ENCODE data around the gene SCD5. TPM values are rescaled to one million over a fixed set of nuclear protein-coding genes. Genes with fewer than 3 reads are reported as not detected.

Gene SCD5
- total and polyA plus RNA-seq, 2 experiments from 2014 or later: 0.79 to 1.6 TPM

DNA sequence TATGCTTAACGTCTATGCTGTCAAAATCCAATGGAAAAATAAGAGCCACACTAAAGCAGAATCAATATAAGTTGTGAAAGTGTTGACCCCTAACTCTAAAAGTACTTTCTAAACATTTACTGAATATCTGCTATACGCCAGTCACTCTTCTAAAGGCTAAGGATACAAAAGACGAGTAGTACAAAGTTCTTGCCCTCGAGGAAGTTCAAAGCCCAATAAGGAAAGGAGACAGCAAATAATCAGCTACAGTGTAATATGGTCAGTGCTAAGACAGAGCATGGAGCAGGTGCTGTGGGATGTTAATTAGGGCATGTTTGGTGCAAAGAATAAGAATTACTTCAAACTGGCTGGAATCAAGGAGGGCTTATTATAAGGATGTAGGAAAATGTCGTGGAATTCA, 205.2 kb downstream of the SCD5 start (continued):
- TF ChIP-seq REST (IDR thresholded peaks at IDR 0.05; ENCODE audit: unreplicated experiment) (no peak), ZNF331 (CRISPR knock-in tag; IDR thresholded peaks at IDR 0.05; ENCODE audit: low read depth) (no peak), STAT1 (IDR thresholded peaks at IDR 0.05; ENCODE audit: unreplicated experiment) (no peak)

GRCh38 chr4:82592639-82593038, 206.0 kb downstream of the SCD5 start:
- no peaks in the 10 kb centered on the region for H3K36me3 ChIP-seq (ENCODE audit: insufficient read depth)
- no peak for DNase-seq (ENCODE audit: low spot score)
- no peak overlapping the region for H3K4me2 ChIP-seq
- H3K36me3 Mint-ChIP-seq (ENCODE audit: low read depth): no peaks in the 10 kb centered on the region
- no peak overlapping the region for H2AFZ ChIP-seq
- no peaks in the 10 kb centered on the region for H3K79me2 ChIP-seq (replicated peaks; ENCODE audit: insufficient read depth)
- no peaks in the 10 kb centered on the region for H3K27me3 ChIP-seq (ENCODE audit: insufficient read depth)
- H3K9me2 ChIP-seq (ENCODE audit: insufficient read depth): peaks cover 9% of the 10 kb centered on the region; the same call in 1 of the 2 replicates
- no peaks in the 10 kb centered on the region for H3K9me3 Mint-ChIP-seq
- no peak overlapping the region for H3K27ac ChIP-seq (ENCODE audit: low read depth)
- no peak for ATAC-seq
- peaks cover 7% of the 10 kb centered on the region for H3K27me3 Mint-ChIP-seq (ENCODE audit: insufficient read depth, low read depth, poor library complexity)
- H3K27ac Mint-ChIP-seq: no peak overlapping the region
- H3F3A ChIP-seq (replicated peaks; ENCODE audit: low read depth): no peaks in the 10 kb centered on the region
- peaks cover 28% of the 10 kb centered on the region for H3K4me1 ChIP-seq (ENCODE audit: insufficient read depth)
- no peaks in the 10 kb centered on the region for H4K20me1 ChIP-seq (replicated peaks; ENCODE audit: insufficient read depth)
- no peak overlapping the region for H3K4me3 ChIP-seq
- H3K4me3 Mint-ChIP-seq: no peak overlapping the region
- H3K4me1 Mint-ChIP-seq: peaks cover 49% of the 10 kb centered on the region
- TF ChIP-seq EZH2 (IDR thresholded peaks at IDR 0.05; ENCODE audit: low read depth, unreplicated experiment) (no peak), NANOG (IDR thresholded peaks at IDR 0.05; ENCODE audit: borderline replicate concordance) (no peak), ZNF462 (CRISPR knock-in tag; IDR thresholded peaks at IDR 0.05) (no peak), ETS1 (IDR thresholded peaks at IDR 0.05) (no peak), JUNB (IDR thresholded peaks at IDR 0.05; ENCODE audit: unreplicated experiment) (no peak), ZNF114 (CRISPR knock-in tag; IDR thresholded peaks at IDR 0.05) (no peak), ZNF331 (CRISPR knock-in tag; IDR thresholded peaks at IDR 0.05; ENCODE audit: low read depth) (no peak), REST (IDR thresholded peaks at IDR 0.05; ENCODE audit: unreplicated experiment) (no peak)

All from GM23338 (cell line).